GM19043 (cell line): ENCODE measurements around the gene KRTAP5-8.
"Not testable (repeated sequence)": the region's sequence is repeated elsewhere in the genome, so short reads cannot be mapped to it uniquely, and the experiment has no call there.

ENCODE experiments used
- ATAC-seq: cut with Tn5 transposase; IDR thresholded peaks from one replicate; pipeline ENCODE4 v1.9.1; 2021; ENCODE audit warnings: low read depth; ENCODE audit not compliant: unreplicated experiment

The KRTAP5-8 gene

GRCh38 chr11:71568704-71569349, 31.0 kb downstream of the KRTAP5-8 start:
- no peak for ATAC-seq

- not testable (repeated sequence) for ATAC-seq
These were observed 33.5 kb downstream of the KRTAP5-8 start for GRCh38 chr11:71571101-71571850.

GRCh38 chr11:71572811-71573210, 35.0 kb downstream of the KRTAP5-8 start:
- ATAC-seq, result no peak

GRCh38 chr11:71574418-71574817, 36.6 kb downstream of the KRTAP5-8 start:
- no peak for ATAC-seq

- no peak for ATAC-seq
These were observed 38.0 kb downstream of the KRTAP5-8 start for GRCh38 chr11:71575723-71576424.

GRCh38 chr11:71576688-71577465, 39.1 kb downstream of the KRTAP5-8 start:
- ATAC-seq, result not testable (repeated sequence)

GRCh38 chr11:71577469-71578004, 39.7 kb downstream of the KRTAP5-8 start:
- ATAC-seq, result no peak

- ATAC-seq, result not testable (repeated sequence)
These were observed 41.7 kb downstream of the KRTAP5-8 start for GRCh38 chr11:71579513-71579912.

- ATAC-seq, result no peak
These were observed 42.5 kb downstream of the KRTAP5-8 start for GRCh38 chr11:71580057-71581003.

GRCh38 chr11:71581826-71582225, 44.0 kb downstream of the KRTAP5-8 start:
- ATAC-seq, result no peak

GRCh38 chr11:71582309-71582895, 44.6 kb downstream of the KRTAP5-8 start, which contains the start of gene KRTAP5-11:
Gene KRTAP5-11, minus strand, starts transcription at chr11:71582875. Its CDS starts 38 bp downstream, at chr11:71582837.
- no peak for ATAC-seq

- not testable (repeated sequence) for ATAC-seq
These were observed 45.1 kb downstream of the KRTAP5-8 start for GRCh38 chr11:71582969-71583368.

GRCh38 chr11:71585673-71586072, 47.8 kb downstream of the KRTAP5-8 start:
- ATAC-seq, result not testable (repeated sequence)

GRCh38 chr11:71588314-71588713, 50.5 kb downstream of the KRTAP5-8 start:
- ATAC-seq, result not testable (repeated sequence)
